Liver (tissue), 9 donors: ENCODE results near the gene VEGFC. TPM values are rescaled to one million over a fixed set of nuclear protein-coding genes. Genes with fewer than 3 reads are reported as not detected.

Source experiments
- DNase-seq: peaks from one replicate; pipeline ENCODE4 v3.0.0-alpha.2; 2017; ENCODE audit warnings: low spot score
- H3K27ac ChIP-seq, 2 donors: one replicate each; pipeline ENCODE4 v1.7.0; 2013; ENCODE audit warnings: inconsistent platforms in 2 of 2, low read length in 2 of 2, control low read depth in 1 of 2, low read depth in 1 of 2, mild to moderate bottlenecking in 1 of 2
- H3K27me3 ChIP-seq, 4 donors: one replicate each; pipeline versions ENCODE4 v1.6.1 to v1.7.0; 2013; ENCODE audit warnings: low read length in 3 of 4, inconsistent platforms in 1 of 4, mild to moderate bottlenecking in 1 of 4, moderate library complexity in 1 of 4; ENCODE audit not compliant: control insufficient read depth in 4 of 4, insufficient read depth in 4 of 4
- H3K36me3 ChIP-seq, 4 donors: one replicate each; pipeline versions ENCODE4 v1.6.1 to v1.7.0; 2013; ENCODE audit warnings: low read length in 3 of 4, mild to moderate bottlenecking in 3 of 4, low read depth in 1 of 4, moderate library complexity in 1 of 4; ENCODE audit not compliant: control insufficient read depth in 4 of 4, insufficient read depth in 3 of 4
- H3K4me1 ChIP-seq, 4 donors: one replicate each; pipeline versions ENCODE4 v1.6.1 to v1.7.0; 2013; ENCODE audit warnings: low read length in 3 of 4, mild to moderate bottlenecking in 3 of 4, moderate library complexity in 1 of 4; ENCODE audit not compliant: control insufficient read depth in 4 of 4, insufficient read depth in 4 of 4
- H3K4me3 ChIP-seq, 3 donors: one replicate each; pipeline versions ENCODE4 v1.6.1 to v1.7.0; 2013; ENCODE audit warnings: low read length in 3 of 3, control low read depth in 1 of 3, low read depth in 1 of 3, mild to moderate bottlenecking in 1 of 3
- H3K9ac ChIP-seq, 2 donors: one replicate each; pipeline ENCODE4 v1.7.0; 2013; ENCODE audit warnings: low read length in 2 of 2, mild to moderate bottlenecking in 2 of 2, moderate library complexity in 2 of 2, control low read depth in 1 of 2, low read depth in 1 of 2
- H3K9me3 ChIP-seq, 4 donors: one replicate each; pipeline versions ENCODE4 v1.6.1 to v1.7.0; 2013; ENCODE audit warnings: low read length in 3 of 4; ENCODE audit not compliant: control insufficient read depth in 4 of 4
- FOXA1 ChIP-seq: IDR thresholded peaks from 2 replicates; pipeline ENCODE4 v1.6.1; 2016; ENCODE audit warnings: antibody characterized with exemption
- FOXA2 ChIP-seq: IDR thresholded peaks from 2 replicates; pipeline ENCODE4 v1.6.1; 2016; ENCODE audit warnings: antibody characterized with exemption
- GABPA ChIP-seq, 2 donors: IDR thresholded peaks in 1 of 2; conservative IDR thresholded peaks in 1 of 2; 2 replicates each; pipeline ENCODE4 v1.6.1; 2016; ENCODE audit warnings: antibody characterized with exemption in 2 of 2, mild to moderate bottlenecking in 1 of 2, moderate library complexity in 1 of 2
- HNF4A ChIP-seq, 2 donors: conservative IDR thresholded peaks; 2 replicates each; pipeline ENCODE4 v1.6.1; 2016; ENCODE audit warnings: antibody characterized with exemption in 2 of 2, mild to moderate bottlenecking in 2 of 2
- HNF4G ChIP-seq: IDR thresholded peaks from 2 replicates; pipeline ENCODE4 v1.6.1; 2016; ENCODE audit warnings: antibody characterized with exemption
- JUND ChIP-seq, 2 donors: IDR thresholded peaks; 2 replicates each; pipeline ENCODE4 v1.6.1; 2016; ENCODE audit warnings: antibody characterized with exemption in 2 of 2
- NR2F2 ChIP-seq: IDR thresholded peaks from 2 replicates; pipeline ENCODE4 v1.6.1; 2016; ENCODE audit warnings: antibody characterized with exemption
- TAF1 ChIP-seq: conservative IDR thresholded peaks from 2 replicates; pipeline ENCODE4 v1.6.1; 2016; ENCODE audit warnings: antibody characterized with exemption, mild to moderate bottlenecking
- WGBS: extraction: QIAGEN DNeasy Blood & Tissue Kit; methylation state at CpG from one replicate; pipeline ENCODE4 v1.1.7; 2013; 5-methylcytosine and 5-hydroxymethylcytosine counted together
- polyA plus RNA-seq, 2 donors: library from polyadenylated mRNA; stranded (reverse) in 1 of 2; unstranded in 1 of 2; fragments of 200-250 nt in 1 of 2; fragments of >200 nt in 1 of 2; fragmentation: Nextera tagmentation in 1 of 2; extraction: Ambion mirVana in 1 of 2; gene quantifications; one replicate each; pipeline versions ENCODE4 v1.2.1 to v1.2.3, GENCODE V29; 2013 to 2015
- total RNA-seq, 2 donors: library from RNA; depleted of rRNA; stranded (reverse); fragments of >200 nt; gene quantifications; one replicate each; pipeline ENCODE4 v1.2.3, GENCODE V29; 2014
- TF ChIP-seq, protein P1 (sequence below): IDR thresholded peaks from 2 replicates; pipeline ENCODE4 v1.6.1; 2016; ENCODE audit warnings: antibody characterized with exemption
- TF ChIP-seq, protein P2 (sequence below): IDR thresholded peaks from 2 replicates; pipeline ENCODE4 v1.6.1; 2016; ENCODE audit warnings: antibody characterized with exemption, mild to moderate bottlenecking
- TF ChIP-seq, protein P3 (sequence below): fragments of 150-350 bp; IDR thresholded peaks from 2 replicates; pipeline ENCODE4 v1.5.1; 2017; ENCODE audit warnings: improper control_type of control experiment, low read depth, low read length; ENCODE audit not compliant: missing input control
- donor health status: healthy.
- donor health status: healthy.
- donor health status: healthy.
- donor health status: healthy.
- donor health status: healthy.

The VEGFC gene
- total and polyA plus RNA-seq, 4 donors, result 0.32 to 1.8 (median 0.95) TPM

DNA sequence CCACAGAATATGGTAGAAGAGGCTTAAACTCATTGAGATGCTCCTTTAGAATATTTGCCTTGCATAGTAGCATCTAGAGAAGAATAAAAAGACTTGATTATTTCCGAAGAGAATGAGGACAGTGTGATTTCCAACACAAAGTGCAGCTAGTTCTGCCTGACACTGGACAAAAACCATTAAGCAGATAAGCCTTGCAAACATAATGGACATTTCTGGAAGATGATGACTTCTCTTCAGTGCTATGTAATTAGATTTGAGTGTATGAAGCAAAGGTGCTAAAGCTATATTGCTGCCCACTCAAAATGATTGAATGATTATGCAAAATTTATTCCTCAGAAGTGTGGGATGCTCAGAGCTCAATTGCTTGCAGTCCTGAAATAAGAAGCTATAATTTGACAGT is 156.4 kb downstream of the VEGFC start:
- no peaks in the 10 kb centered on the region for H3K27me3 ChIP-seq
- H3K36me3 ChIP-seq, result no peaks in the 10 kb centered on the region
- no peak overlapping the region for H3K27ac ChIP-seq
- no peaks in the 10 kb centered on the region for H3K4me1 ChIP-seq
- no peak overlapping the region for H3K4me3 ChIP-seq
- 54% methylated on average over 1 of the region's 1 CpG for WGBS
- no peak overlapping the region for H3K9ac ChIP-seq
- TF ChIP-seq GABPA (IDR thresholded peaks at IDR 0.05 in 1 of 2, conservative IDR thresholded peaks at IDR 0.05 in 1 of 2) (no peak), FOXA2 (no peak), JUND (IDR thresholded peaks at IDR 0.05) (no peak)
- no peaks in the 10 kb centered on the region for H3K9me3 ChIP-seq
- no peak for DNase-seq

DNA sequence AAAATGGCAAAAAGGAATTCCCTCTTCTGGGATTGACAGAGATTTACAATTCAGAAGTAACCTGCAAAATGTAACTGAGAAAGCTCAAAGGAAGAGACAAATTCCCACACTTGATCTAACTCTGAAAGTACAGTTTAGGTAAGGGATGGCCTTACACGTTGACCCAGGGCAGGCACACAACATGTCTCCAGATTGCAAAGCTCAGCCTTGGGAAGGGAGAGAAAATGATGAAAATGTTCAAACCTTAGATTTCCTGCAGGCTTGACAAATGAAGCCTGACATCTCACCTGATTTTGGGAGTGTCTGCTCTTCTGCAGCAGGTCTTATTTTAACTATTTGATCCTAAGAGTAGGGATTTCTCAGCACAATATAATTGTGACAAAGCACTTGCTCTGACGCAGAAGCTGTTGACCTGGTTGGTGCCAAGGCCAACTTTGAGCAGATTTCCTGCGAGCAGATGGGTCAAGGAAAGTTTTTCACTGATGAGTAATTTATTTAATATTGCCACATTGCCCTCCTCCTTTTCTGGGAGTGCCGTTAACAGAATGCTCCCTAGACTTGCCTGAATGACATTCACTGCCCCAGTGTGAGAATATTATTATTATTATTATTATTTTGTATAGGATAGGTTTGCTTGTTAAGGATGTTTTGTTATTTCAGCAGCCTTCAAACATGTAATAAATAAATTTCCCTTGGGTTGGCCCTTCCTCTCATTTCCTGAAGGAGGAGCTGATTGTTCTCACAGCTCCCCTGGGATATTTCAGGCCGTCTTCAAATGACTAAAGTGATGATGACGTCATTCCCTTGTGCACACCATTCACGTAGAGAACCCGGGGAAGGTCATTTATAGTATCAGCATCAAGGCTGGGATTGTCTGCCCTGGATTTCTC is 157.1 kb downstream of the VEGFC start:
- H3K9me3 ChIP-seq, result no peaks in the 10 kb centered on the region
- no peak overlapping the region for H3K27ac ChIP-seq
- no peak for DNase-seq
- no peaks in the 10 kb centered on the region for H3K27me3 ChIP-seq
- H3K4me1 ChIP-seq, result no peaks in the 10 kb centered on the region
- no peak overlapping the region for H3K9ac ChIP-seq
- TF ChIP-seq, protein P1, sequence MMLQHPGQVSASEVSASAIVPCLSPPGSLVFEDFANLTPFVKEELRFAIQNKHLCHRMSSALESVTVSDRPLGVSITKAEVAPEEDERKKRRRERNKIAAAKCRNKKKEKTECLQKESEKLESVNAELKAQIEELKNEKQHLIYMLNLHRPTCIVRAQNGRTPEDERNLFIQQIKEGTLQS, result no peak
- TF ChIP-seq FOXA1 (no peak), TAF1 (no peak), HNF4G (no peak), HNF4A (conservative IDR thresholded peaks at IDR 0.05) (no peak), NR2F2 (no peak)
- TF ChIP-seq, protein P2, sequence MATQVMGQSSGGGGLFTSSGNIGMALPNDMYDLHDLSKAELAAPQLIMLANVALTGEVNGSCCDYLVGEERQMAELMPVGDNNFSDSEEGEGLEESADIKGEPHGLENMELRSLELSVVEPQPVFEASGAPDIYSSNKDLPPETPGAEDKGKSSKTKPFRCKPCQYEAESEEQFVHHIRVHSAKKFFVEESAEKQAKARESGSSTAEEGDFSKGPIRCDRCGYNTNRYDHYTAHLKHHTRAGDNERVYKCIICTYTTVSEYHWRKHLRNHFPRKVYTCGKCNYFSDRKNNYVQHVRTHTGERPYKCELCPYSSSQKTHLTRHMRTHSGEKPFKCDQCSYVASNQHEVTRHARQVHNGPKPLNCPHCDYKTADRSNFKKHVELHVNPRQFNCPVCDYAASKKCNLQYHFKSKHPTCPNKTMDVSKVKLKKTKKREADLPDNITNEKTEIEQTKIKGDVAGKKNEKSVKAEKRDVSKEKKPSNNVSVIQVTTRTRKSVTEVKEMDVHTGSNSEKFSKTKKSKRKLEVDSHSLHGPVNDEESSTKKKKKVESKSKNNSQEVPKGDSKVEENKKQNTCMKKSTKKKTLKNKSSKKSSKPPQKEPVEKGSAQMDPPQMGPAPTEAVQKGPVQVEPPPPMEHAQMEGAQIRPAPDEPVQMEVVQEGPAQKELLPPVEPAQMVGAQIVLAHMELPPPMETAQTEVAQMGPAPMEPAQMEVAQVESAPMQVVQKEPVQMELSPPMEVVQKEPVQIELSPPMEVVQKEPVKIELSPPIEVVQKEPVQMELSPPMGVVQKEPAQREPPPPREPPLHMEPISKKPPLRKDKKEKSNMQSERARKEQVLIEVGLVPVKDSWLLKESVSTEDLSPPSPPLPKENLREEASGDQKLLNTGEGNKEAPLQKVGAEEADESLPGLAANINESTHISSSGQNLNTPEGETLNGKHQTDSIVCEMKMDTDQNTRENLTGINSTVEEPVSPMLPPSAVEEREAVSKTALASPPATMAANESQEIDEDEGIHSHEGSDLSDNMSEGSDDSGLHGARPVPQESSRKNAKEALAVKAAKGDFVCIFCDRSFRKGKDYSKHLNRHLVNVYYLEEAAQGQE, result no peak
- TF ChIP-seq, protein P3, sequence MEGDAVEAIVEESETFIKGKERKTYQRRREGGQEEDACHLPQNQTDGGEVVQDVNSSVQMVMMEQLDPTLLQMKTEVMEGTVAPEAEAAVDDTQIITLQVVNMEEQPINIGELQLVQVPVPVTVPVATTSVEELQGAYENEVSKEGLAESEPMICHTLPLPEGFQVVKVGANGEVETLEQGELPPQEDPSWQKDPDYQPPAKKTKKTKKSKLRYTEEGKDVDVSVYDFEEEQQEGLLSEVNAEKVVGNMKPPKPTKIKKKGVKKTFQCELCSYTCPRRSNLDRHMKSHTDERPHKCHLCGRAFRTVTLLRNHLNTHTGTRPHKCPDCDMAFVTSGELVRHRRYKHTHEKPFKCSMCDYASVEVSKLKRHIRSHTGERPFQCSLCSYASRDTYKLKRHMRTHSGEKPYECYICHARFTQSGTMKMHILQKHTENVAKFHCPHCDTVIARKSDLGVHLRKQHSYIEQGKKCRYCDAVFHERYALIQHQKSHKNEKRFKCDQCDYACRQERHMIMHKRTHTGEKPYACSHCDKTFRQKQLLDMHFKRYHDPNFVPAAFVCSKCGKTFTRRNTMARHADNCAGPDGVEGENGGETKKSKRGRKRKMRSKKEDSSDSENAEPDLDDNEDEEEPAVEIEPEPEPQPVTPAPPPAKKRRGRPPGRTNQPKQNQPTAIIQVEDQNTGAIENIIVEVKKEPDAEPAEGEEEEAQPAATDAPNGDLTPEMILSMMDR, result no peak
- no peaks in the 10 kb centered on the region for H3K36me3 ChIP-seq
- 49% methylated on average over 8 of the region's 8 CpGs for WGBS
- H3K4me3 ChIP-seq, result no peak overlapping the region
